ENCODE results near the gene LLGL2.

The LLGL2 gene

DNA sequence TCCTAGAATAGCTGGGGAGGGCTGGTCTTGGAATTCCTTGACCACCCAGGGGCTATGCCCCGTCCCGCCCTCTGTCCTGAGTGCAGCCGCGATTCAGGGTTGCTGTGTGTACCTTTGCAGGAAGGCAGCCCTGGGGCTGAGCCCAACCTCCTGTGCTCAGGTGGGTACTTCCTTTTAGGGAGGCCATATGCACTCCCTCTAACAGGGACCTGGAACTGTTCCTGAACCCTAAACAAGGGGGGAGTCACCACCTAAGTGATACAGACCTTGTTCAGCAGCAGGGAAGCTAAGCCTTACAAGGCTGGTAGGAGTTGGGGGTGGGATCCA, 24.6 kb downstream of the LLGL2 start:
- TF ChIP-seq, protein P1, sequence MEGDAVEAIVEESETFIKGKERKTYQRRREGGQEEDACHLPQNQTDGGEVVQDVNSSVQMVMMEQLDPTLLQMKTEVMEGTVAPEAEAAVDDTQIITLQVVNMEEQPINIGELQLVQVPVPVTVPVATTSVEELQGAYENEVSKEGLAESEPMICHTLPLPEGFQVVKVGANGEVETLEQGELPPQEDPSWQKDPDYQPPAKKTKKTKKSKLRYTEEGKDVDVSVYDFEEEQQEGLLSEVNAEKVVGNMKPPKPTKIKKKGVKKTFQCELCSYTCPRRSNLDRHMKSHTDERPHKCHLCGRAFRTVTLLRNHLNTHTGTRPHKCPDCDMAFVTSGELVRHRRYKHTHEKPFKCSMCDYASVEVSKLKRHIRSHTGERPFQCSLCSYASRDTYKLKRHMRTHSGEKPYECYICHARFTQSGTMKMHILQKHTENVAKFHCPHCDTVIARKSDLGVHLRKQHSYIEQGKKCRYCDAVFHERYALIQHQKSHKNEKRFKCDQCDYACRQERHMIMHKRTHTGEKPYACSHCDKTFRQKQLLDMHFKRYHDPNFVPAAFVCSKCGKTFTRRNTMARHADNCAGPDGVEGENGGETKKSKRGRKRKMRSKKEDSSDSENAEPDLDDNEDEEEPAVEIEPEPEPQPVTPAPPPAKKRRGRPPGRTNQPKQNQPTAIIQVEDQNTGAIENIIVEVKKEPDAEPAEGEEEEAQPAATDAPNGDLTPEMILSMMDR (IDR thresholded peaks at IDR 0.05; ENCODE audit: insufficient read depth, low read length, poor library complexity, severe bottlenecking) = no peak
- H3K4me3 ChIP-seq (replicated peaks; ENCODE audit: low read depth, low read length) = no peak overlapping the region
- no peaks in the 10 kb centered on the region for H3K36me3 ChIP-seq (ENCODE audit: control insufficient read depth, insufficient read depth, low read length)
- no peaks in the 10 kb centered on the region for H3K27me3 ChIP-seq (replicated peaks; ENCODE audit: control insufficient read depth, insufficient read depth, low read length)
- no peak for DNase-seq (ENCODE audit: extremely low read depth, insufficient read length)

DNA sequence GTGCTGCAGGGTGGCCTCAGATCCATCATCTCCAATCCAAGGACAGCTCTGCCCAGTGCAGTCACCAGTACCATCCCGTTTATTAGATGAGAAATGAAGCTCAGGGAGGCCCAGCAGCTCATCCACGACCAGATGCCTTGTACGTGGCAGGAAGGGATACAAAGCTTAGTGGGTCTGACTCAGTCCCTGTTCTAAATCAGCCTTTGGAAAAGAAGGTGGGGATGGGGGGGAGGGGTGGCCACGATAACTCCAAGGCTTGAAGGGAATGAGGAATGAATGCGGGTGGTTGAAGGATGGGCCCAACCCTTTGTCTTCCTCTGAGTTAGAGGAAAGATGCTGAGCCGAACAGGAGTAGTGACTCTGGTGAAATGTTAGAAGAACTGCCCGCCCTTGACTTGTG, 25.8 kb downstream of the LLGL2 start:
- no peaks in the 10 kb centered on the region for H3K36me3 ChIP-seq (ENCODE audit: control insufficient read depth, insufficient read depth, low read length)
- H3K4me3 ChIP-seq (replicated peaks; ENCODE audit: low read depth, low read length) = no peak overlapping the region
- TF ChIP-seq, protein P1 (IDR thresholded peaks at IDR 0.05; ENCODE audit: insufficient read depth, low read length, poor library complexity, severe bottlenecking) = no peak
- H3K27me3 ChIP-seq (replicated peaks; ENCODE audit: control insufficient read depth, insufficient read depth, low read length) = no peaks in the 10 kb centered on the region
- no peak for DNase-seq (ENCODE audit: extremely low read depth, insufficient read length)

DNA sequence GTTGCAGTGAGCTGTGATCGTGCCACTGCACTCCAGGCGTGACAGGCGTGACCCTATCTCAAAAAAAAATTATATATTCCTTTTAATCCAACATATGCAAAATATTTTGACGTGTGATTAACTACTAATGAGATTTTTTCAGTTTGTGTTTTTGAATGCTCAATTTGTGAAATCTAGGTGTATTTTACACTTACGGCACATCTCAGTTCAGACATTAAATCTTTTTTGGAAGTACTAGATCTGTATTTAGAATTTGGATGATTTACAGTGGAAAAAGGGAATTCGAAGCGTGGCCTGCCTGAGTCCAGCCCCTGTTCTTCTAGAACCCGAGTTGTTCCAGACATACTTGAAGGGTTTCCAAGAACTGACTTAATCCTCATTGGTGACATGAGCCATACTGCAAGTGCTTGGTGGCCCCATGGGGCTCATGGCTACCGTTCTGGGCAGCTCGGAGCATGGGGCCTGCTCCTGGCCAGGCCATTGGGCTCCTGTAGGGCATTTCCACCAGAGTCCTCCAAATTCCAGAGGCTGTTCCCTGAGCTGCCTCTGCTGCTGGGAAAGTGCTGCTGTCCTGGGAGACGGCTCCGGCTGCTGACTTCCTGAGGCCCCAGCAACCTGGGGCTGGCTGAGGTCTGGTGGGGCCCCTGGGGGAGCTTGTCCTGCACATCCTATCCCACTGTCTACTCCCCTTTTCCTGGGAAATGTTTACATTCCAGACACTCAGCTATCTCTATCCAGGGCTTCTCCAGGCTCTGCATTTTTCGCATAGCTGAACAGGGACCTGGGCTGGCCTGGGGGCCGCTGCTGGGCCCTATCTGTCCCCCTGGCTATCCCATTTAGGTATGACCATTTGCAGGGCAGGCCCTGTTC, 27.2 kb downstream of the LLGL2 start:
- DNase-seq (ENCODE audit: extremely low read depth, insufficient read length) = no peak
- H3K4me3 ChIP-seq (replicated peaks; ENCODE audit: low read depth, low read length) = no peak overlapping the region
- no peaks in the 10 kb centered on the region for H3K36me3 ChIP-seq (ENCODE audit: control insufficient read depth, insufficient read depth, low read length)
- H3K27me3 ChIP-seq (replicated peaks; ENCODE audit: control insufficient read depth, insufficient read depth, low read length) = no peaks in the 10 kb centered on the region
- TF ChIP-seq, protein P1 (IDR thresholded peaks at IDR 0.05; ENCODE audit: insufficient read depth, low read length, poor library complexity, severe bottlenecking) = no peak

DNA sequence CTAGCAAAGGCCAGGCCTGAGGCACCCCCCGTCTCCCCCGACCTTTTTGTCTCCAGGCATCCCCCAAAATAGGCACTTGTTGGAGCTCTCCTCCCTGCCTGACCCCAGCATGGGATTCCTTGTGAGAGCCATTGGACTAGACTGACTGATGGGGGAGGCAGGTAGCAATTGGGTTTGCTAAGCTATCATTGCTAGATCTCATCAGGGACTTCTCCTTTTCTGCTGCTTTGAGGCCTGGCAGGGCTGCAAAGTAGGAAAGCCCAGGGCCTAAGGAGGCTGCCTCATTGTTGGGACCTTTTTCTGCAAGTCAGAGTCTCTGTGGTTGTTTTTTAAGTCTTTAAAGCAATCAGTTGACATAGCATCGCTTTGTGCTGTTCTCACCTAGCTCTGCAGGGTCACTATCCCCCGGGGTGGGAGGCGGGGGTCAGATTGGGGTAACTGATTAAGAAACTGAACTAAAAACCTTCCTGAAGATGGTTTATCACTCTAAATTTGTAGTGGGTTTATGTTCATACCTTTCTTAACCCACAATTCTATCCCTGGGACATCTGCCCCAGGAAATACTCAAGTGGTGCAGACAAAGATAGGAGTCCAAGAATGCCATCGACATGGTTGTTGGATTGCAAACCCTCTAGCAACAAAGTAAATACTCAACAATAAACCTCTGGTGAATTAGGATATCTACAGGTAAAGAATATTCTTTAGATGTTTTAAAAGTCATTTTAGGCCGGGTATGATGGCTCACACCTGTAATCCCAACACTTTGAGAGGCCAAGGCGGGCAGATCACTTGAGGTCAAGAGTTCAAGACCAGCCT, 28.0 kb downstream of the LLGL2 start:
- TF ChIP-seq, protein P1 (IDR thresholded peaks at IDR 0.05; ENCODE audit: insufficient read depth, low read length, poor library complexity, severe bottlenecking) = no peak
- no peak for DNase-seq (ENCODE audit: extremely low read depth, insufficient read length)
- Histone ChIP-seq H3K4me3 (replicated peaks; ENCODE audit: low read depth, low read length) (no peak overlapping the region), H3K36me3 (ENCODE audit: control insufficient read depth, insufficient read depth, low read length) (no peaks in the 10 kb centered on the region), H3K27me3 (replicated peaks; ENCODE audit: control insufficient read depth, insufficient read depth, low read length) (no peaks in the 10 kb centered on the region)

DNA sequence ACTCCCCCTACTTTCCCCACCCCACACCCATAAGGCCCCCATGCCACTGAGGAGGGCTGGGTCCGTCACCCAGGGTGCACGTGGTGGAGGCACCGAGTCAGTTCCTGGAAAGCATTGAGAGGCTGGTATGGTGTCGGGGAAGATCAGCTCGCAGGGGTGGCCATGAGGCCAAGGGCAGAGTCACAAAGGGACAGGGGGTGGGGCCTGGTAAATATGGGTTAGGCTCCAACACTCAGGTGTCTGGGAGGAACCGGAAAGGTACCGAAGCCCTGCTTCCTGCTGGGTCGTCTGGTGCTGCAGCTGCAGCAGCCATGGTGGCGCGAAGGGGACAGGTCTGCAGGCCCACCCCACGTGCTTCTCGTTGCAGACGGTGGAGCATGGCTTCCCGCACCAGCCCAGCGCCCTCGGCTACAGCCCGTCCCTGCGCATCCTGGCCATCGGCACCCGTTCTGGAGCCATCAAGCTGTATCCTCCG, 30.2 kb downstream of the LLGL2 start:
- no peak overlapping the region for H3K4me3 ChIP-seq (replicated peaks; ENCODE audit: low read depth, low read length)
- no peak for DNase-seq (ENCODE audit: extremely low read depth, insufficient read length)
- H3K36me3 ChIP-seq (ENCODE audit: control insufficient read depth, insufficient read depth, low read length) = no peaks in the 10 kb centered on the region
- H3K27me3 ChIP-seq (replicated peaks; ENCODE audit: control insufficient read depth, insufficient read depth, low read length) = no peaks in the 10 kb centered on the region
- TF ChIP-seq, protein P1 (IDR thresholded peaks at IDR 0.05; ENCODE audit: insufficient read depth, low read length, poor library complexity, severe bottlenecking) = no peak
